ENCODE results near the gene AHRR.
A peak's percentile ranks its signal among the peaks of the same experiment; 100 is the strongest.

Gene AHRR

GRCh38 chr5:321726-322251 is 275 bp downstream of the AHRR start:
- no peak for DNase-seq

DNA sequence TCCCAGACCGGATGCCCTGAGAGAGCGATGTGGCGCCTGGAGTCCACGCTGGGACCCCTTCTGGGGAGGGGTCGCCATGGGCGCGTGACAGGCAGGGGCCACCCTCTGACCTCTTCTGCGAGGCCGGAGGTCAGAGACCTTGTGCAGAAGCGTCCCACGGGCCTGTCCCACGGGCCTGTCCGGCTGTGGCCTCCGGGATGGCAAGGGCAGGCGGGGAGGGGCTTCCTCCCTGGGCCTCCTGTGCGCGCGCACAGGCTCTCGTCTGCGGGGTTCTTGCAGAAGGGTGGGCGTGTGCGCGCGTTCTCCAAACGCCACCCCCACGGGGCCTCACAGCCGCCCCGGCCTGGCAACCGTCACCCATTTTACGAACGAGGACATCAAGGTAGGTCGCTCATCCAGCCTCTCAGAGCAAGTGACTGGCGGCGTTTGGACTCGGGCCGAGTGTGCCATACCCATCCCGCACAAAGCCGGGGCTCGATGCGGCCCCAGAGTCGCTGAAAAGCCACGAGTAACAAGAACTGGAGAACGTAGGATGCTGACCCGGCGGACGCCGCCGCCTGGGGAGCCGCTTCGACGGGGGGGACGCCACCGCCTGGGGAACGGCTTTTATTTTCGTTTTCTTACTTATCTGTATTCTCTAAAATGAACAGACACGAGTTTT is 897 bp downstream of the AHRR start:
- peak; percentile 60 for DNase-seq

DNA sequence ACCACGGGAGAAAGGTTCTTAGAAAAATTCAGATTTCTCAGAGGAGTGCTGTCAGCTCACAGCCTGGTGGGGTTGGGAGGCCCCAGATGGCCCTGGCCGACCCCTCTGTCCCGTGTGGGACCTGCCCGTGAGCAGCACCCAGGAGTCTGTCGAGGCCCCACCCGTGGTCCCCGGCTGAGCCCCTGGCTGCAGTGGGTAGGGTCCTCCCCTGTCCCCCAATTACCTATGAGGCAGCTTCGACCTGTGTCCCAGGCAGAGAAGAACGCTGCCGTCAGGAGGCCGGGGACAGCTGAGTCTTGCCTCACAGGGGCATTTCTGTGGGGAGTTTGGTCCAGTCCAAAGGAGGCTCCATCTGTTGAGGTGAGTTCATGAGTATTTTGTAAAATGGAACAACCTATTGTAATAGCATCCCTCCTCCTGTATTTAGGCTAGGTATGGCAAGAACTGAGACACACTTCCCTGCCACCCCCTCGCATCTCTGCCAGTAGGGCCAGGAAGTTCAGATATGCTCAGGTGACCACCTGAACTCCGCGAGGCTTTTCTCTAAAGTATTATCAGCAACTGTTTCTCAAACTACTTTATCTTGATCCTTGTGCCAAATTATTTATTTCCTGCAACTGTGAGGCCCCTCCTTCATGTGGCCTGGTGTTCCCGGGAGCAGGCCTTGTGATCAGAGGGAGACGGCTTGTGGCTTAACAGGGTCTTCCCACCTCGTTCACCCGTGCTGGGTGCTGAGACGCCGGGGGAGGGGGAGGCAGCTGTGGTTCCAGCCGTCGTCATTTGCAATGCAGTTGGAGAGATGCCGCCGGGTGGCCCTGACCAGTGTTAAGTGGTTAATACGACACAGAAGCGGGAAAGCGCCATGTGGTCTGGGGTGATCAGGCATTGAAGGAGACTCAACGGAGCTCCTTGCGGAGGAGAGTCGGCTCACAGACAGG is 1.7 kb downstream of the AHRR start:
- DNase-seq, result no peak

DNA sequence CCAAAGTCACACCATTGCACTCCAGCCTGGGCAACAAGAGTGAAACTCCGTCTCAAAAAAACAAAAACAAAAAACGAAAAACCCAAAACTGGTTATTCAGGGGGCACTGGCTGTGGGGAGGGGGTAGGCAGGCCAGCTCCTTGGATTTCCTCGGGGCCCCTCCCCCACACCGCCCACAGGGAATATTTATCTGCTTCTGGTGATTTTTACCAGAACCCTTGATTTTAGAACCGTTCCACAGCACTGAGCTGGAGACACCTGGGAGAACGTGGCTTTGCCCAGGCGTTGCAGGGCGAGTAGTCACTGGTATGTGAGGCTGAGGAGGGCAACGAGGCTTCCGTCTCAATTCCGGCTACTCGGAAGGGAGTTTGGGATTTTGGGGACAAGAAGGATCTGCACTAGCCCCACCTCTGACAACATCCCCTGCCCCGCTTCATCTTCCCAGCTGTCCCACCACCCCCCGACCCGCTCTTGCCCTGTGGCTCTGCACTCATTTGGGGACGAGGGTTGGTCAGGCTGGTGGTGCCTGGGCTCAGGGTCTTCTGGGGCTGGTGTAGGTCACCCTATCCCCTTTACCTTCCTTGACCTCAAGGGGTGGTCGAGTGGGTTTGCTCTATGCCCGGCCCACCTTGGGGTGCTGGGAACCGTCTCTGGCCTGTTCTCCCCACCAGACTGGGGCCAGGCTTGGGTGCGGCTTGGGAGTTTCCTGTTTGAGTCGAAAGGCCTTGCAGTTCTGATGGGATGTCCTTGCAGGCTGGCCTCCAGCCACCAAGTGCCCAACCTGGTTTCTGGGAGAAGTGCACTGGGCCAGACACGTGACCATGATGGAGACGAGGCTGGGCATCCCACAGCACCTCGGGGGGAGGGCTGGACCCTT is 3.5 kb downstream of the AHRR start:
- no peak for DNase-seq

GRCh38 chr5:326109-326508 is 4.6 kb downstream of the AHRR start:
- no peak for DNase-seq

DNA sequence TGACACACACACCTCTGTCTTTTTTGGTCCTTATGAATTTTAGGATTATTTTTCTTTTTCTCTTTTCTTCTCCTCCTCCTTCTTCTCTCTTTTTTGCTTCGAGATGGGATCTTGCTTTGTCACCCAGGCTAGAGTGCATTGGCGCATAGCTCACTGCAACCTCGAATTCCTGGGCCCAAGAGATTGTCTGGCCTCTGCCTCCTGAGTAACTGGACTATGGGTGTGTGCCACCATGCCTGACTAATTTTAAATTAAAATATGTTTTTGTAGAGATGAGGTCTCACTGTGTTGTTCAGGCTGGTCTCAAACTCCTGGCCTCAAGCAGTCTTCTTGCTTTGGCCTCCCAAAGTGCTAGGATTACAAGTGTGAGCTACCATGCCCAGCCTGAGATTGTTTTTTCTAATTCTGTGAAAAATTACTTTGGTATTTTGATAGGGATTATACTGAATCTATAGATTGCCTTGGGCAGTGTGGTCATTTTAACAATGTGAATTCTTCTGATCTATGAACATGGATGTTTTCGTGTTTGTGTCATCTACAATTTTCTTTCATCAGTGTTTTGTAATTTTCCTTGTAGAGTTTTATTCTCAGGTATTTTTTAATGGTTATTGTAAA is 7.7 kb downstream of the AHRR start:
- no peak for DNase-seq

DNA sequence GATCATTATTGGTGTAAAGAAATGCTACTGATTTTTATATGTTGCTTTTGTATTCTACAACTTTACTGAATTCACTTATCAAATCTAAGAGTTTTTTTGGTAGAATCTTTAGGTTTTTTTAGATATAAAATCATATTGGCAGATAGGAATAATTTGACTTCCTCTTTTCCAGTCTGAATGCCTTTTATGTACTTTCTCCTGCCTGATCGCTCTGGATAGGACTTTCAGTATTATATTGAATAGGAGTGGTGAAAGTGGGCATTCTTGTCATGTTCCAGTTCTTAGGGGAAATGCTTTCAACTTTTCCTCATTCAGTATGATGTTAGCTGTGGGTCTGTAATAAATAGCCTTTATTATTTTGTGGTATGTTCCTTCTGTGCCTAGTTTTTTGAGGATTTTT is 8.3 kb downstream of the AHRR start:
- DNase-seq, result no peak

GRCh38 chr5:332843-333242 is 11.3 kb downstream of the AHRR start:
- DNase-seq, result peak; percentile 86

DNA sequence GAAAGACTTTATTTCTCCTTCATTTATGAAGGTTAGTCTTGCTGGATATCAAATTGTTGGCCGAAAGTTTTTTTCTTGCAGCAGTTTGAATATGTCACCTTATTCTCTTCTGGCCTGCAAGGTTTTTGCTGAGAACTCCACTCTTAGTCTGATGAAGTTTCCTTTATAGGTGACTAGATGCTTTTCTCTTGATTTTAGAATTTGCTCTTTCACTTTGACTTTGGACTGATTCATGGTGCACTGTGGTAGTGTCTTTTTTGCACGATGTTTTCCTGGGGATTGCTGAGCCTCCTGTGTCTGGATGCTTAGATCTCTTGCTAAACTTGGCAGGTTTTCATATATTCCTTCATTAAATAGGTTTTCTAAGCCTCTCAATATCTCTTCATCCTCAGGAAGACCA is 12.4 kb downstream of the AHRR start:
- DNase-seq, result peak; percentile 85

- DNase-seq, result peak; percentile 72
Measured at GRCh38 chr5:334903-335739, 13.6 kb downstream of the AHRR start.

GRCh38 chr5:335740-336038 is 14.2 kb downstream of the AHRR start:
- no peak for DNase-seq

DNA sequence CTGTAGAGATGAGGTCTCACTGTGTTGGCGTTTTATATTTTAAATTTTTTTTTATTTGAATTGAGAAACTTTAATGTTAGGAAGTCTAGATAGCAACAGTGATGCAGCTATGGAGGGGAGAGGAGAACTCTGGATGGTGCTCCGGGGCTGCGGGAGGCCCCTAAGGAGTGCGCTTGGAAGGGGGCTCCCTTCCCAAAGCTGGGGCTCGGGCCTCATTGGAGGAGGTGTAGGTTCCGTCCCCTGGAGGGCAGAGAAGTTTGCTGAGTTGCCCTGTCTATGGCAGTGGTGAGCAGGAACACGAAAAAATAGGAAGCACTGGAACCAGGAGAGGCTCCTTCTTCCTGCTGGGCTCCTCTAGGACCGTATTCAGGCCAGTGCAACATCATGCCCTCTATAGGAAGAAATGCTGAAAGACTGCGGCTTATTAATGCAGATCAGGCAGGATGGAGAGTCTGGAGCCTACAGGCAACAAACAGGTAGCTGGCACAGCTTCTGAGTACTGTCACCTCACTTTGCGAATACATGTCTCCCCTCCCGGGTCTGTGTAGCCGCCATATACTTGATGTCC is 16.1 kb downstream of the AHRR start:
- DNase-seq, result no peak

DNA sequence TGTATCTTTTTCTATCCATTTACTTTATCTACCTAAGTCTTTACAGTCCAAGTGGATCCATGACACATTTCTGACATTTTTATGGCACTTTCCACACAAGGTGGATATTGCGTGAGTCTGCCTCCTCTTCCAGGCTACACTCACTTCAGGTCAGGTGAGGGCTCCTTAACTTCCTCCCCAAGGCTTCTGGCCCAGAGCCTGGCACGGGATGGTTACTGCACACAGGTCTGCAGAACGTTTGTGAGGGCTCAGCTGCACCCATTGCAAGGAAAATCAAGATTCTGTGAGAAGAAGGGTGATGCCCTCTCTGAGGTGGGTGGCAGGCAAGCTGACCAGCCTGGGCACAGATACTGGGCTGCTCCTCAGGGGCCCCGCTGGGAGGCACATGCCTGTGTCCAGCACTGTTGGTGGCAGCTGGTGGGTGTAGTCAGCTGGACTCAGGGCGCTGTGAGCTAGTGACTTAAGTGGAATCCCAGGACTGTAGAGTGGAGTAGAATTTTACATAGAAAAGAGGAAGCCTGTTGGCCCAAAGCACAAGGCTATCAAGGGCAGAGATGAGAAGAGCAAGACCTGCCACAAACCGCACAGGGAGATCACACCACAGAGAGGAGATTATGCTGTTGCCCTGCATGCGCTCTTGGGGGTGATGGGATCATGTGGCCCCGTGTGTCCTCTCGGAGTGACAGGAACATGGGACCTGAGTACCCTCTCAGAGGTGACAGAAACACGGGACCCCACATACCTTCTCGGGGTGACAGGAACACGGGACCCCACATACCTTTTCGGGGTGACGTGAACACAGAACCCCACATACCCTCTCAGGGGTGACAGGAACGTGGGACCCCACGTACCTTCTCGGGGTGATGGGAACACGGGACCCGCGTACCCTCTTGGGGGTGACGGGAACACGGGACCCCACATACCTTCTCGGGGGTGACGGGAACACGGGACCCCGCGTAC is 21.3 kb downstream of the AHRR start:
- DNase-seq, result no peak

- peak; percentile 67 for DNase-seq
Measured at GRCh38 chr5:343461-344401, 22.2 kb downstream of the AHRR start.

GRCh38 chr5:344668-345067 is 23.2 kb downstream of the AHRR start:
- no peak for DNase-seq

DNA sequence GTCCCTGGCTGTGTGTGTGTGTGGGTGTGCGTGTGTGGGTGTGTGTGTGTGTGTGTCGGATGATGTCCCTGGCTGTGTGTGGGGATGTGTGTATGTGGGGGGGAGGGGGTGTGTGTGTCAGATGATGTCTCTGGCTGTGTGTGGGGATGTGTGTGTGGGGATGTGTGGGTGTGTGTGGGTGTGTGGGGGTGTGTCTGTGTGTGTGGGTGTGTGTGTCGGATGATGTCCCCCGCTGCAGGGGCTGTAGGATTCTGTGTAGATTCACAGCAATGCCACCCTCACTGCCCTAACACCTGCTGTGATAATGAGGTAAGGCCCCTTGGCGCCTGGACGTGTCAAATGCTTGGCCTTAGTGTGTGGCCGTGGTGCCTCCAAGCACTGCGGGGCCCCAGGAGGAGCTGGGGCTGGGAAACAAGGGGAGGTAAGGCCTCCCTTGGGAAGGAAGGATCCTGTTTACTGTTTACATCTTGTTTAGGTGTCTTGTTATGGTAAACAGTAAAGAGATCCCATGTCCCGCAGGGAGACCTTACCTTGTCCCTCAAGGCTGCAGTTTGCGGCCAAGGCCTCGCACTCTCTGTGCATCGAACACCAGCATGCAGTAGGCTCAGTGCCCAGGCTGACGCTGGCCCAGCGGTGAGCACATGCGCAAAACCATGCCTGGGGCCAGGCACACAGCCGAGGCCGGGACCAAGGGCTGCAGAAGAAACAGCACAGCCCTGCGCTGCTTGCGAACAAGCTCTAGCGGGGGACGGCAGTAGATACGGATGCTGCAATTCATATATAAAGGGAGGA is 24.1 kb downstream of the AHRR start:
- DNase-seq, result peak; percentile 26

GRCh38 chr5:346229-346935 is 24.9 kb downstream of the AHRR start:
- peak; percentile 73 for DNase-seq
